Testis (tissue), 2 donors: Measurements from ENCODE around the gene INSIG1.

Experiments
- CTCF ChIP-seq, 3 experiments: fragments of 450-650 bp in 2 of 3; fragments of 200-600 bp in 1 of 3; sonication (generic) in 1 of 3; IDR thresholded peaks; one replicate each; pipeline ENCODE4 v1.5.1; 2016 to 2019; ENCODE audit warnings: antibody characterized with exemption in 3 of 3, mild to moderate bottlenecking in 2 of 3, moderate library complexity in 1 of 3
- POLR2A ChIP-seq: fragments of 450-650 bp; IDR thresholded peaks from one replicate; pipeline ENCODE4 v1.6.1; 2017; ENCODE audit warnings: antibody characterized with exemption, mild to moderate bottlenecking, moderate library complexity

DNA sequence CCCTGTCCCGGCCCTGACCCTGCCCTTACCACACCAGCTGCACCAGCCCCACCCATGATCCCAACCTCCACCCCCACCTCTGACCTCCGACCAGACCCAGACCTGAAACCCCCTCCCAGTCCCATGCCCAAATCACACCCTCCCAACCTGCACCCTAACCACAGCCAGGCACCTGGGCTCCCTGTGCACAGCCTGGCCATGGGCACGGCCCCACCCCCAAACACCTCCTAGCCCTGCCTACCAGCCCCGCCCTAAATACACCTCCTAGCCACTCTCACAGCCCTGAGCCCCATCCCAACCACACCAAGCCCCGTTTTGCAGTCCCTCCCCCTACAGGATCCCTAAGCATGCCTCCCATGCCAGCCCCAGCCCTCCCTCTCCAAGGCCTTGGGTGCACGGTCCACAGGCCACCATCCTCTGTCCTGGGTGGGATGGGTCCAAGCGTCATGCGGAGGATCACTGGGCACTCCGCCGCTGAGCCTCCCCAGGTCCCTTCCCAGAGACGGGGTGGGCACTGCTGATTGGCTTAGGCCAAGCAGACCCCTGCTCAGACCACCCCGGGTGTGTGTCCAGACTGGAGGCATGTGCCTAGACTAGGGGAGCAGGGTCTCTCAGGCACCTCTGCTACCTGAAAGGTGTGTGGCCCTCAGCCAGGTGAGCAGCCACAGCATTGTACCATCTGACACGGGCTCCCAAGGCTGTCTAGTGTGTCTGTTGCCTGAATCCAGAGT is 30.1 kb downstream of the INSIG1 start:
- no peak for TF ChIP-seq CTCF (IDR thresholded peaks at IDR 0.05)
- no peak for TF ChIP-seq POLR2A
